ENCODE results near the gene NPDC1.

GRCh38 chr9:137067860-137068538 is 22.0 kb upstream of the NPDC1 start:
- TF ChIP-seq CTCF (conservative IDR thresholded peaks at IDR 0.05) (peak; percentile 93), ZFX (IDR thresholded peaks at IDR 0.05) (no peak)

Data from C4-2B (cell line).